HG03159 (cell line): ENCODE data around the gene EPC2.
"Not testable (repeated sequence)": the region's sequence is repeated elsewhere in the genome, so short reads cannot be mapped to it uniquely, and the experiment has no call there.

Source experiments
- ATAC-seq: cut with Tn5 transposase; IDR thresholded peaks from one replicate; pipeline ENCODE4 v1.9.1; 2021; ENCODE audit warnings: mild to moderate bottlenecking, moderate library complexity; ENCODE audit not compliant: unreplicated experiment

Gene EPC2

DNA sequence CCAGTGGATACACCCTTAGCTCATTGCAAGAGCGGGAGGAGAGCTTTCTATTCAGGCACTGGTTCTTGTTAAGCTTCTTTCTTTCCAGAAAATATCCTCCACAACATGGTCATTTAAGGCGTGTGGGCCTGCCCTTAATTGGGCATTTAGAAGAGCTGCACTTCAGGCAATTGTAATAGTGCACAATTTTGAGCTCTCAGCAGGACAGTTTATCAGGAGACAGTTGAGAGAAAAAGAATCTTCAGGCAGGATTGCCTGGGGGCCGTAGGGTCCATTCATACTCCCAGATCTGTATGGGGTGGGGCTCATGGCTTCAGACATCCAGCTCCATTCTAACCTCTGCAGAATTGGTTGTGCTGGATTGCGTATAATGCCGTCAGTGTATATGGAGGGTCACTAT, 6.0 kb upstream of the EPC2 start:
- no peak for ATAC-seq

DNA sequence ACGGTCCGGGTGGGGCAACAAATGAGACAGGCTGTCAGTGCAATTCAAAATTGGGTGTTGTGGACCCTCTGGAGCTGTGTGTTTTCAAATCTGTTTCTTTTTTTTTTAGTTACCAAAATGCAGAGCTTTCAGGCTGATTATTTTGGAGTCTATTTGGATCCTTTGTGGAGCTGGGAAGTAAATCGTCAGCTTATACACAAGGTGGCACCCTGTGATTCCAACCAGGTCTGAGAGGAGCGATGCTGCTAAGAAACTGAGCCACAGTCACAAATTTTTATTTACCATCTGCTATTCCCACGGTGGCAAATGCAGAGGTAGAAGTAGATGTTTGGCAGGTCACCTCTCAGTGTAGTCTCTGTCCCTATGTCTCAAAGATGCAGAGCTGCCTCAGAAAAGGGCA, 3.8 kb upstream of the EPC2 start:
- no peak for ATAC-seq

GRCh38 chr2:148642112-148642744, 2.3 kb upstream of the EPC2 start:
- no peak for ATAC-seq

DNA sequence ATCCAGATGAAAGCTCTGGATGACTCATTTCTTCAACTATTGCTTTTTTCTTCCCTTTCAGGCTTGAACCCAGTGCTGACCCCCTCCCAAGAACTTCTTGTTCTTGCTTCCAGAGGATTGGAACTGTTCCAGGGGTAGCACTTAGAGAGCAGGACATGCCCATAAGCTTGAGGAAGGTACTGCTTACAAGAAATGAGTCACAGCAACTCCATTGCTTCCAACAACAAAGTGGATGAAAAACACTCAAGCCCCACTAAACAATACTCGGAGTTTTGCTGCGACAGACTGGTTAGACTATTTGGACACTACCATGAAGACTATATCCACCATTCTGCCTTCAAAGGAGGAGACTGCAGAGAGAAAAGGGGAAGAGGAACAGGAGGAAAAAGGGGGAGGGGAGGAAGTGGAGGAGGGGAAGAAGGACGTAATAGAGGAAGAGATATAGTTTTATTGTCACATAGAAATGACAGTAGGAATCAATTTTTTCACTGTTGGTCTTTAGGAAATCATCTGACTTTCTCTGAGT, 1.6 kb upstream of the EPC2 start:
- no peak for ATAC-seq

DNA sequence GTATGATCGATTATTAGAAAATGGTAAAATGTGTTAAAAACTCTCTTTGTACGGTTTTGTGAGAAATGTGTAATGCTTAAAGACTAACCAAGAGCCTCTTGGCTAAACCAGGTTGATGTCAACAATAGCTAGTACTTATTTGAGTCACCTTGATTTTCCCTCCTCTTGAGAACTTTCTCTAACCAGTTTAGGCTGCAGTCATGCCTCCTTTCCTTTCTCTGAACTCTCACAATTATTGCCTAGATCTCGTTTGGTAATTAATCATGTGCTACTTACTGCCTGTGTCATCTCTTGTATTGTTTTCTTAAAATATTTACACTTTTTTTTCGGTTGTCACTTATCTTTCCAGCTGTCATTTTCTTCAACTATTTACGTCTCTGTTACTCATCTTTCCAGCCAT, 1.1 kb upstream of the EPC2 start:
- ATAC-seq, result peak; percentile 22

- peak; percentile 52 for ATAC-seq
These were observed 460 bp downstream of the EPC2 start for GRCh38 chr2:148644883-148645538.

GRCh38 chr2:148645539-148646230, 1.1 kb downstream of the EPC2 start:
- ATAC-seq, result peak; percentile 45

GRCh38 chr2:148646231-148646559, 1.6 kb downstream of the EPC2 start:
- no peak for ATAC-seq

- not testable (repeated sequence) for ATAC-seq
These were observed 3.2 kb downstream of the EPC2 start for GRCh38 chr2:148647711-148648110.

GRCh38 chr2:148649936-148650335, 5.4 kb downstream of the EPC2 start:
- no peak for ATAC-seq

GRCh38 chr2:148650881-148651280, 6.3 kb downstream of the EPC2 start:
- ATAC-seq, result no peak

DNA sequence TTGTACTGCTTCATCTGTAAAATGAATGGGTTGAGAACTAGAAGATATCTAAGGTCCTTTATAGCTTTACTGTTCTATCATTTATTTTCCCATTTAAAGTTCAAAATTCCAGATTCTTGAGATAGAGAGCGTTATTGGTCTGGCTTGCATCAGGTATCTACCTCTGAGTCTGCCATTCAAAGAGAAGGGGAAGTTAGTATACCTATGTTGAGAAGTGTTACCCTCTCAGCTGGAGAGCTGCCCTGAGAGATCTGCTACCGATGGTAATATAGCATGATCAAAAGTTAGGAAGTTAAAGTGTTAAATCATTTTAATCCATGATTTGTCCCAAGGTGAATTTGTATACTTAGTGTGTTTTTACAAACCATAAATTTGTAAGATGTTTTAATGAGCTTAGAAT, 7.4 kb downstream of the EPC2 start:
- ATAC-seq, result no peak

- peak; percentile 84 for ATAC-seq
These were observed 8.9 kb downstream of the EPC2 start for GRCh38 chr2:148653437-148653836.

DNA sequence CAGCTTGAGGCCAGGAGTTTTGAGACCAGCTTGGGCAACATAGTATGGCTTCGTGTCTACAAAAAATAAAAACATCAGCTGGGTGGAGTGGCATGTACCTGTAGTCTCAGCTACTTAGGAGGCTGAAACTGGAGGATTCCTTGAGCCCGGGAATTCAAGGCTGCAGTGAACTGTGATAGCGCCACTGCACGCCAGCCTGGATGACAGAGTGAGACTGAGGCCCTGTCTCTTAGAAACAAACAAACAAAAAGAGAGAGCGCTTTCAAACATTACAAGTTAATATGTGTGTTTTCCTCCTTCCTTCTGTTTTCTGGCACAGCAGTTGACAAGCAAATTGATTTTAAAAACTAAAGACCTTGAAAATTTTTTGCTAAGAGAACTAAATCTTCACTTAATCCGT, 9.9 kb downstream of the EPC2 start:
- ATAC-seq, result no peak

GRCh38 chr2:148656516-148656915, 12.0 kb downstream of the EPC2 start:
- no peak for ATAC-seq

DNA sequence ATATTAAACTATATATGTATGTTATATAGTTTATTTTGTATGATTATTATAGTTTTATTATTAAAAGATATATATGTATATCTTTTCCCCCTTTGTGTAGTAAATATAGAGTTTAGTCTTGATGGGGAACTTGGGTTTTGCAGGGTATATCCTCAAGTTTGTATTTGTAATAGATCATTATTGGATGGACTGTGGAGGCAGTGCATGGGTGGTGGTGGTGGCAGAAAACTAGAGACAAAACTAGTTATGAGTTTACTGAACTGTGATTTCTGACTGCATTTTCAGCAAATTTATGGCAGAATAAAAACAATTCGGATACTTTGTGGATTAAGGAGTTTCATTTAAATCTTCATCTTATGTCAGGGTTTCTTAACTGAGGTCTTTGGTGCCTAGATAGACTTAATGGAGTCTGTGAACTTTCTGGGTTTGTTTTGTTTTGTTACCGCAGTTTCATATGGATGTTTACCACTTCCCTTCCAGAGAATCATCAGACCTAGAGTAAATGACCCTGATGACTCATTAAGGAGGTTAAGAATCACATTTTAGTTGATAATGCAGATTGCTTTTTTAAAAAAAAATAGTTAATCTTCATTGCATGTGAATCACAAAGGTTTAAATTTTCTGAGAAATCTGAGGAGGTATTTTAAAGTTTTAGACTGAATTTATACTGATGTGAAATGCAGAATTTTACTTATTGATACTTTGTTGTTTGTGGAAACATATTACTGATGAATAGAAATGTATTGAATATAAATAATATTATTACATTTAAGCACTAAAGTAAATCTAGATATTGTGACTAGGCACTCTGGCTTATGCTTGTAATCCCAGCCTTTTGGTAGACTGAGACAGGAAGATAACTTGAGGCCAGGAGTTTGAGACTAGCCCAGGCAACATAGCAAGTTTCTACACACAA, 14.5 kb downstream of the EPC2 start:
- peak; percentile 97 for ATAC-seq

GRCh38 chr2:148660999-148661398, 16.4 kb downstream of the EPC2 start:
- ATAC-seq, result no peak

GRCh38 chr2:148662332-148662731, 17.8 kb downstream of the EPC2 start:
- ATAC-seq, result not testable (repeated sequence)

DNA sequence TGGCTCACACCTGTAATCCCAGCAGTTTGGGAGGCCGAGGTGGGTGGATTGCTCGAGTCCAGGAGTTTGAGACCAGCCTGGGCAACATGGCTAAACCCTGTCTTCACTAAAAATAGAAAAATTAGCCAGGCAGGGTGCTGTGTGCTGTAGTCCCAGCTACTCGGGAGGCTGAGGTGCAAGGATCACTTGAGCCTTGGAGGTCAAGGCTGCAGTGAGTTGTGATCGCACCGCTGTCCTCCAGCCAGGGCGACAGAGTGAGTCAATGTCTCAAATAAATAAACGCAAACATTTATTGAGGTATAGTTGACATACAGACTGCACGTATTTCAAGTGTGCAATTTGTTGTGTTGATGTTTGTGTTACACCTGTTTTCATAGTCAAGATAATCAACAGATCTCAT, 19.7 kb downstream of the EPC2 start:
- no peak for ATAC-seq

- no peak for ATAC-seq
These were observed 22.0 kb downstream of the EPC2 start for GRCh38 chr2:148666555-148666954.
